A549 (cell line): ENCODE data around the gene TEP1. TPM values are rescaled to one million over a fixed set of nuclear protein-coding genes. Genes with fewer than 3 reads are reported as not detected.

Experiments used
- ATAC-seq, 2 experiments: fragments of 200-7000 bp in 1 of 2; fragments of >200 bp in 1 of 2; cut with Nextera tagmentation in 1 of 2; cut with Tn5 transposase in 1 of 2; 3 replicates each; pipeline versions ENCODE4 v1.8.0 to v1.9.1; 2018 to 2020; ENCODE audit warnings: mild to moderate bottlenecking in 1 of 2, moderate library complexity in 1 of 2
- CTCF ChIA-PET: fragments of 300-600 bp; sonication (Branson Sonifier 250); formaldehyde crosslinking; extraction: SDS; loops from one replicate; lab custom pipeline; 2021; ENCODE audit warnings: antibody characterized with exemption, inconsistent platforms; lab: Yijun Ruan, JAX
- POLR2A ChIA-PET: fragments of 350-600 bp; formaldehyde crosslinking; extraction: SDS; loops from one replicate; lab custom pipeline; 2021; ENCODE audit warnings: antibody characterized with exemption, inconsistent platforms; lab: Yijun Ruan, JAX
- DNase-seq, 2 experiments: peaks; one replicate each; pipeline versions ENCODE4 v3.0.0 to v3.0.0-alpha.2; 2011 to 2016; ENCODE audit warnings: low read depth in 1 of 2, low spot score in 1 of 2
- FAIRE-seq: peaks from 2 replicates; lab custom pipeline; 2011; peaks lifted over from hg19 to GRCh38; lab: Jason Lieb, UNC
- H3K27ac ChIP-seq, 2 experiments: fragments of >200 bp; sonication (Bioruptor Twin); formaldehyde crosslinking; 3 replicates each; pipeline ENCODE4 v1.5.1; 2016 to 2017
- H3K4me1 ChIP-seq: fragments of >200 bp; sonication (Bioruptor Twin); formaldehyde crosslinking; 3 replicates; pipeline ENCODE4 v1.6.1; 2016
- H3K4me2 ChIP-seq: fragments of >200 bp; sonication (Bioruptor Twin); formaldehyde crosslinking; 3 replicates; pipeline ENCODE4 v1.6.1; 2016
- H3K4me3 ChIP-seq: fragments of >200 bp; sonication (Bioruptor Twin); formaldehyde crosslinking; 3 replicates; pipeline ENCODE4 v1.5.1; 2016
- H3K9me3 ChIP-seq: fragments of >200 bp; sonication (Bioruptor Twin); formaldehyde crosslinking; 3 replicates; pipeline ENCODE4 v1.6.1; 2016
- CHD4 ChIP-seq: fragments of 200-600 bp; sonication (generic); IDR thresholded peaks from 2 replicates; pipeline ENCODE4 v1.6.1; 2016; ENCODE audit warnings: antibody characterized with exemption, mild to moderate bottlenecking, borderline replicate concordance
- CTCF ChIP-seq: fragments of >200 bp; sonication (Bioruptor Twin); formaldehyde crosslinking; IDR thresholded peaks from 3 replicates; pipeline ENCODE4 v1.5.1; 2016
- E2F6 ChIP-seq: IDR thresholded peaks from 2 replicates; pipeline ENCODE4 v1.6.1; 2012; ENCODE audit warnings: low read depth, borderline replicate concordance
- EHF ChIP-seq: fragments of 250-450 bp; sonication (Bioruptor Pico); IDR thresholded peaks from 2 replicates; pipeline ENCODE4 v1.5.0; 2020; ENCODE audit warnings: mild to moderate bottlenecking
- FOSL2 ChIP-seq, 2 experiments: fragments of 450-650 bp in 1 of 2; fragments of >200 bp in 1 of 2; sonication (Bioruptor Twin) in 1 of 2; formaldehyde crosslinking; IDR thresholded peaks; 2 replicates each; pipeline versions ENCODE4 v1.5.0 to v1.6.1; 2016 to 2020; ENCODE audit warnings: mild to moderate bottlenecking in 1 of 2, moderate library complexity in 1 of 2
- FOXS1 ChIP-seq: fragments of 250-450 bp; sonication (Bioruptor Pico); IDR thresholded peaks from 2 replicates; pipeline ENCODE4 v1.5.0; 2020; ENCODE audit warnings: mild to moderate bottlenecking, moderate library complexity
- HOXB13 ChIP-seq: fragments of 250-450 bp; sonication (Bioruptor Pico); IDR thresholded peaks from 2 replicates; pipeline ENCODE4 v1.5.0; 2020; ENCODE audit warnings: low read depth, mild to moderate bottlenecking, moderate library complexity
- NPAS2 ChIP-seq: fragments of 250-450 bp; sonication (Bioruptor Pico); IDR thresholded peaks from 2 replicates; pipeline ENCODE4 v1.8.0; 2022; ENCODE audit warnings: mild to moderate bottlenecking, moderate library complexity, borderline replicate concordance
- PHF8 ChIP-seq: fragments of 200-600 bp; sonication (generic); IDR thresholded peaks from 2 replicates; pipeline ENCODE4 v1.6.1; 2016; ENCODE audit warnings: low read depth, mild to moderate bottlenecking, antibody characterized with exemption, moderate library complexity, borderline replicate concordance
- RARB ChIP-seq: fragments of 250-450 bp; sonication (Bioruptor Pico); IDR thresholded peaks from 2 replicates; pipeline ENCODE4 v1.8.0; 2021; ENCODE audit warnings: mild to moderate bottlenecking, moderate library complexity
- RCOR1 ChIP-seq: fragments of 150-350 bp; IDR thresholded peaks from 2 replicates; pipeline ENCODE4 v1.6.1; 2014; ENCODE audit warnings: antibody characterized with exemption, low read length, low read depth
- TFCP2L1 ChIP-seq: fragments of 250-450 bp; sonication (Bioruptor Pico); IDR thresholded peaks from 2 replicates; pipeline ENCODE4 v1.5.0; 2021; ENCODE audit warnings: mild to moderate bottlenecking
- USF2 ChIP-seq: fragments of 450-650 bp; IDR thresholded peaks from 2 replicates; pipeline ENCODE4 v1.6.1; 2014; ENCODE audit warnings: antibody characterized with exemption
- ZNF302 ChIP-seq: fragments of 250-450 bp; sonication (Bioruptor Pico); IDR thresholded peaks from 2 replicates; pipeline ENCODE4 v1.9.0; 2021; ENCODE audit warnings: inconsistent platforms, mild to moderate bottlenecking, moderate library complexity
- WGBS: methylation state at CpG from one replicate; pipeline ENCODE4 v1.1.6; 2017; ENCODE audit errors: missing lambda C conversion rate; 5-methylcytosine and 5-hydroxymethylcytosine counted together
- polyA plus RNA-seq, 4 experiments: library from polyadenylated mRNA; depleted of rRNA in 3 of 4; stranded (reverse); fragments of >200 nt; fragmentation: RNase III in 1 of 4; extraction: RNeasy Plus Mini Kit Qiagen cat#74134 plus additional on column Dnase treatment in 1 of 4; gene quantifications; 2 replicates in 3 of 4; 3 replicates in 1 of 4; pipeline ENCODE4 v1.2.3, GENCODE V29; 2011 to 2017

The TEP1 gene
- polyA plus RNA-seq, 2 of the 4 experiments (the other 2 are of a cell fraction) = 6.8 to 17.5 TPM

- TF ChIP-seq FOXS1 (no peak), HOXB13 (CRISPR knock-in tag) (no peak)
Observed at GRCh38 chr14:20381341-20381740, 32.0 kb downstream of the TEP1 start (continued).

- POLR2A ChIA-PET = interaction anchor here (0.8 to 1.5 kb wide), 2 partner anchors 33 to 74 kb away, joined by 3 to 4 read pairs; partner anchors contain the start of genes APEX1, OSGEP and TEP1
- ATAC-seq (no peak), DNase-seq (no peak), FAIRE-seq (no peak)
- Histone ChIP-seq H3K4me3 (no peak overlapping the region), H3K4me2 (no peak overlapping the region), H3K4me1 (no peaks in the 10 kb centered on the region), H3K9me3 (no peaks in the 10 kb centered on the region), H3K27ac (no peak overlapping the region)
- CTCF ChIA-PET = no interaction called here
- TF ChIP-seq RCOR1 = no peak
- 88% methylated on average over 6 of the region's 6 CpGs for WGBS
Observed at GRCh38 chr14:20380681-20381080, 32.6 kb downstream of the TEP1 start.

- 44% methylated on average over 1 of the region's 1 CpG for WGBS
- Histone ChIP-seq H3K4me2 (no peak overlapping the region), H3K27ac (no peak overlapping the region), H3K4me1 (no peaks in the 10 kb centered on the region), H3K4me3 (no peak overlapping the region), H3K9me3 (no peaks in the 10 kb centered on the region)
- ChIA-PET POLR2A (interaction anchor here (0.6 kb wide), 1 partner anchor 37 kb away, joined by 3 read pairs; no protein-coding TSS in a partner anchor), CTCF (interaction anchor here (0.9 kb wide), 1 partner anchor 23 kb away, joined by 3 read pairs; no protein-coding TSS in a partner anchor)
- no peak for TF ChIP-seq PHF8
- FAIRE-seq (no peak), DNase-seq (no peak), ATAC-seq (no peak)
Observed at GRCh38 chr14:20379743-20380142, 33.6 kb downstream of the TEP1 start.

- H3K4me1 ChIP-seq = no peaks in the 10 kb centered on the region
- ChIA-PET CTCF (interaction anchor here (1.4 to 2.5 kb wide), 2 partner anchors 7 to 49 kb away, joined by 4 to 6 read pairs; no protein-coding TSS in a partner anchor), POLR2A (no interaction called here)
- DNase-seq (no peak), ATAC-seq (no peak), FAIRE-seq (no peak)
- 85% methylated on average over 2 of the region's 2 CpGs for WGBS
- H3K4me3 ChIP-seq = no peak overlapping the region
- no peak for TF ChIP-seq FOSL2 (IDR thresholded peaks at IDR 0.05)
- no peak for TF ChIP-seq FOSL2 (CRISPR knock-in tag; IDR thresholded peaks at IDR 0.05)
- TF ChIP-seq USF2 = no peak
- TF ChIP-seq CTCF = no peak
- no peak for TF ChIP-seq RCOR1
- TF ChIP-seq TFCP2L1 (CRISPR knock-in tag) = no peak
- no peak for TF ChIP-seq E2F6
- TF ChIP-seq EHF (CRISPR knock-in tag) = no peak
- no peak overlapping the region for H3K27ac ChIP-seq
- no peaks in the 10 kb centered on the region for H3K9me3 ChIP-seq
- H3K4me2 ChIP-seq = no peak overlapping the region
Observed at GRCh38 chr14:20377171-20377570, 36.1 kb downstream of the TEP1 start.

- FAIRE-seq = no peak
- Histone ChIP-seq H3K4me3 (no peak overlapping the region), H3K4me2 (no peak overlapping the region), H3K27ac (no peak overlapping the region), H3K9me3 (no peaks in the 10 kb centered on the region), H3K4me1 (no peaks in the 10 kb centered on the region)
- ATAC-seq = no peak; a peak in 1 of 6 replicates
- ChIA-PET POLR2A (no interaction called here), CTCF (interaction anchor here (0.6 to 2.5 kb wide), 4 partner anchors 9 to 48 kb away, joined by 3 to 6 read pairs (median 4); no protein-coding TSS in a partner anchor)
- 90% methylated on average over 12 of the region's 12 CpGs for WGBS
- DNase-seq = no peak
- no peak for TF ChIP-seq CHD4
- no peak for TF ChIP-seq RARB (CRISPR knock-in tag)
- TF ChIP-seq NPAS2 (CRISPR knock-in tag) = no peak
- TF ChIP-seq ZNF302 (CRISPR knock-in tag) = no peak
- TF ChIP-seq, all 56 proteins: peak for 0
Observed at GRCh38 chr14:20376071-20376588, 37.2 kb downstream of the TEP1 start.
